Ascending aorta (tissue), 2 donors: ENCODE data around the gene TCEA3. TPM values are rescaled to one million over a fixed set of nuclear protein-coding genes. Genes with fewer than 3 reads are reported as not detected.
A peak's percentile ranks its signal among the peaks of the same experiment; 100 is the strongest.
"Not testable (repeated sequence)": the region's sequence is repeated elsewhere in the genome, so short reads cannot be mapped to it uniquely, and the experiment has no call there.

Experiments
- DNase-seq, 2 donors: peaks; one replicate each; pipeline ENCODE4 v3.0.0-alpha.2; 2019; ENCODE audit warnings: low spot score in 2 of 2
- H3K27ac ChIP-seq, 2 donors: fragments of 200-600 bp; sonication (generic); one replicate each; pipeline ENCODE4 v1.5.1; 2016 to 2017; ENCODE audit warnings: mild to moderate bottlenecking in 1 of 2
- H3K27me3 ChIP-seq: fragments of 200-600 bp; sonication (generic); one replicate; pipeline ENCODE4 v1.5.1; 2017
- H3K36me3 ChIP-seq, 2 donors: fragments of 200-600 bp; sonication (generic); one replicate each; pipeline ENCODE4 v1.5.1; 2016
- H3K4me1 ChIP-seq, 2 donors: fragments of 200-600 bp; sonication (generic); one replicate each; pipeline ENCODE4 v1.5.1; 2016 to 2017; ENCODE audit warnings: mild to moderate bottlenecking in 1 of 2
- H3K4me3 ChIP-seq, 2 donors: fragments of 200-600 bp; sonication (generic); one replicate each; pipeline ENCODE4 v1.5.1; 2016 to 2017; ENCODE audit warnings: mild to moderate bottlenecking in 1 of 2
- H3K9me3 ChIP-seq, 2 donors: fragments of 200-600 bp; sonication (generic); one replicate each; pipeline ENCODE4 v1.5.1; 2016
- CTCF ChIP-seq, 3 experiments: fragments of 200-600 bp in 2 of 3; fragments of 450-650 bp in 1 of 3; sonication (generic) in 2 of 3; IDR thresholded peaks; one replicate each; pipeline ENCODE4 v1.5.1; 2016 to 2019; ENCODE audit warnings: antibody characterized with exemption in 3 of 3, mild to moderate bottlenecking in 1 of 3, moderate library complexity in 1 of 3
- intact Hi-C: fragments of 100-400 bp; cut with DNase I; formaldehyde crosslinking; loops from one replicate; pipeline ENCODE4 v1.15.1; 2023
- total RNA-seq: library from RNA; depleted of rRNA; stranded (reverse); fragments of >200 nt; gene quantifications from one replicate; pipeline ENCODE4 v1.1.0, GENCODE V29; 2016

Gene TCEA3
- total RNA-seq, 1 donor from 2014 or later = 11.3 TPM

DNA sequence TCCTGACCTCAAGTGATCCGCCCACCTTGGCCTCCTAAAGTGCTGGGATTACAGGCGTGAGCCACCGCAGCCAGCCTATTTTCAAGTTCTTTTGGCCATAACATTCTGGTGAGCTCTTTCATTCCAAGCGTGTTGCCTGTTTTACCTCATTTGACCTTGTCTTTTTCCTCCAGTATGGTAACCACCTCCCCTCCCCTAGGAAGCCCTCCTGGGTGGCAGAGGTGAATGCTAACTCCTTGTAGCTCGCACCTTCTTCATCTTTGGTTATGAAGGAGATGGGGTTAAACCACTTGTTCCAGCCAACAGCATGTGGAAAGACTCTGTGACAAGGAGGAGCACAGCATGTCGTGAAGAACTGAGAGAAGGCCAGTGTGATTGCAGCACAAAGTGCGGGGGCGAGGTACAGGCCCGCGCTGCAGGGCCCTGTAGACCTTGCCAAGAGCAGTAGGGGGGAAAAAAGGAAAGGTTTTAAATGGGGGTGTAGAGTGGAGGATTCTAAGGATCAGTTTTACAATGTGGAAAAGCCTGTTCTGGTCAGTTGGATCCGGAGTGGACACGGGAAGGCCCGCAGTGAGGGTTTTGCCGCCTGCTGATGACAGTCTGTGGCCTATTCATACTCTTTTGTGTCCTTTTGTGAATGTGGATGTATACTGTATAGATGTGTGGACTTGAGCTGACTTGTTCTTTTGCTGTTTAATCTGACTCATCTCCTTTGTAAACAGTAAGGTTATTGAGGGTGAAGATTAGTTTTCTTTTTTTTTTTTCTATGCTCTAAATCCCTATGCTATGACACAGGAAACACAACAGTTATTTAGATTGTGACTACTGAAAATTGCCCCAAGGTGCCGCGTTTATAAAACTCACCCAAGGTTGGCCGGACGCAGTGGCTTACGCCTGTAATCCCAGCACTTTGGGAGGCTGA lies 47.4 kb downstream of the TCEA3 start:
- H3K36me3 ChIP-seq = peaks cover 3 to 5% of the 10 kb centered on the region in 2 donors
- H3K27ac ChIP-seq = peak overlapping the region; percentile 55 to 66
- no peak for DNase-seq
- H3K27me3 ChIP-seq = no peaks in the 10 kb centered on the region
- H3K4me1 ChIP-seq = peaks cover 3 to 16% of the 10 kb centered on the region in 2 donors
- no peaks in the 10 kb centered on the region for H3K9me3 ChIP-seq
- no peak overlapping the region for H3K4me3 ChIP-seq
- TF ChIP-seq CTCF (IDR thresholded peaks at IDR 0.05) = no peak
- intact Hi-C loops = no loop called here

GRCh38 chr1:23374079-23374735 lies 50.3 kb downstream of the TCEA3 start:
- H3K27ac ChIP-seq, H3K4me3 ChIP-seq, H3K27me3 ChIP-seq, DNase-seq, H3K36me3 ChIP-seq, H3K9me3 ChIP-seq, intact Hi-C loops: not testable (repeated sequence)
- H3K4me1 ChIP-seq = peaks cover 12 to 32% of the 10 kb centered on the region in 2 donors

GRCh38 chr1:23371987-23372880 lies 52.3 kb downstream of the TCEA3 start:
- H3K27me3 ChIP-seq = no peaks in the 10 kb centered on the region
- no peak for TF ChIP-seq CTCF (IDR thresholded peaks at IDR 0.05)
- intact Hi-C loops = no loop called here
- H3K36me3 ChIP-seq = no peaks in the 10 kb centered on the region
- no peak overlapping the region for H3K4me3 ChIP-seq
- H3K4me1 ChIP-seq = peaks cover 12 to 27% of the 10 kb centered on the region in 2 donors
- H3K9me3 ChIP-seq = no peaks in the 10 kb centered on the region
- H3K27ac ChIP-seq = no peak overlapping the region
- no peak for DNase-seq

- peaks cover 9 to 26% of the 10 kb centered on the region in 2 donors for H3K4me1 ChIP-seq
- intact Hi-C loops = no loop called here
- peak overlapping the region in 1 of 2 donors; percentile 5 for H3K4me3 ChIP-seq
- no peak for DNase-seq
- no peak for TF ChIP-seq CTCF (IDR thresholded peaks at IDR 0.05)
- no peaks in the 10 kb centered on the region for H3K9me3 ChIP-seq
- peak overlapping the region; percentile 98 for H3K27ac ChIP-seq
- H3K27me3 ChIP-seq = no peaks in the 10 kb centered on the region
- no peaks in the 10 kb centered on the region for H3K36me3 ChIP-seq
Measured at GRCh38 chr1:23370709-23371584, 53.6 kb downstream of the TCEA3 start.

- no peaks in the 10 kb centered on the region for H3K27me3 ChIP-seq
- peak overlapping the region; percentile 98 for H3K27ac ChIP-seq
- H3K4me3 ChIP-seq = peak overlapping the region; percentile 76 to 78
- H3K36me3 ChIP-seq = peaks cover 0 to 3% of the 10 kb centered on the region in 2 donors
- intact Hi-C loops = no loop called here
- peaks cover 9 to 26% of the 10 kb centered on the region in 2 donors for H3K4me1 ChIP-seq
- no peaks in the 10 kb centered on the region for H3K9me3 ChIP-seq
- TF ChIP-seq CTCF (IDR thresholded peaks at IDR 0.05) = no peak
- DNase-seq = no peak
Measured at GRCh38 chr1:23370330-23370708, 54.2 kb downstream of the TCEA3 start.
